HAP-1 (cell line): ENCODE data around the gene TMEM8B.

Source experiments
- DNase-seq, 2 experiments: peaks; one replicate each; pipeline ENCODE4 v3.0.0-alpha.2; 2016 to 2020; ENCODE audit warnings: low spot score in 2 of 2
- H3K27me3 ChIP-seq: fragments of 250-450 bp; sonication (Bioruptor Pico); 2 replicates; pipeline ENCODE4 v1.5.1; 2020; ENCODE audit warnings: low read depth, mild to moderate bottlenecking, moderate library complexity
- H3K36me3 ChIP-seq: fragments of 250-450 bp; sonication (Bioruptor Pico); replicated peaks from 2 replicates; pipeline ENCODE4 v1.5.1; 2020; ENCODE audit warnings: mild to moderate bottlenecking
- H3K4me1 ChIP-seq: fragments of 250-450 bp; sonication (Bioruptor Pico); 2 replicates; pipeline ENCODE4 v1.5.1; 2020; ENCODE audit warnings: mild to moderate bottlenecking
- H3K4me3 ChIP-seq: fragments of 250-450 bp; sonication (Bioruptor Pico); 2 replicates; pipeline ENCODE4 v1.5.1; 2020; ENCODE audit warnings: mild to moderate bottlenecking, moderate library complexity
- H3K9me3 ChIP-seq: fragments of 250-450 bp; sonication (Bioruptor Pico); 2 replicates; pipeline ENCODE4 v1.5.1; 2020; ENCODE audit warnings: mild to moderate bottlenecking, moderate library complexity
- in situ Hi-C: fragments of 300-500 bp; cut with MboI; formaldehyde crosslinking; loops from 3 replicates; pipeline ENCODE4 v1.14.3; 2020; ENCODE audit warnings: low sequenced_read_pairs, inconsistent platforms, mixed read lengths

The TMEM8B gene

DNA sequence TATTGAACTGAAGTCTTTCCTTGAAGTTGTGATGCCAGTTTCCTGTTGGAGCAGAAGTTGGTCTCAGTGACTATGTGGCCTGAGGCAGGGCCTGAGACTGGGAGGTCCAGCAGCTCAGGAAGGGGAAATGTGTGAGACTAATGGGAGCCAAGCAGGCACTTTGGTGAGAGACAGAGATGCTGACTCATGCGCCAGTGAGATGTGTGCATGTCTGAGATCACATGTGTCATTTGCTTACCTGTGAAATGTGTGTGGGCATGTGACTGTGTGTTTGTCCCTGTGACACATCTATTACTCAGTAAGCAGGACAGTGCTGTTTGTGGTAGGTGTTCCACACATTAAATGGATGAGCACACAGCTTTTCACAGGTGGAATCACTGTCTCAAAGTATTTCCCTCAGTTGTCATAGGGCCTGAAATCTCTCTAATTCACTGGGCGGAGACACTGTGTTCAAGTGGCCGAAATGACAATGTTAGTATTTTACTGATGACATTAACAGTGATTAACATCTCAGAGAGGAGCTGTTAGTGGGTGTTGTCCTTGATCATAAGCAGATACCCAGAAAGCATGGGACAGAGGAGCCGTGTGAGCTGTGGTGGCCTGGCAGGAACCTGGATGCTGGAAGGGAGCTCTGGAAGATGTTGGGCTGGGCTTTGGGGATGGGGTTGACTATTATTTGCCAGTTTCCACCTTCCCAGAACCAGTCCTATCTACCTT is 30.2 kb upstream of the TMEM8B start:
- Histone ChIP-seq H3K36me3 (peaks cover 10% of the 10 kb centered on the region), H3K4me1 (no peaks in the 10 kb centered on the region), H3K27me3 (no peaks in the 10 kb centered on the region), H3K9me3 (no peaks in the 10 kb centered on the region), H3K4me3 (no peak overlapping the region)
- no peak for DNase-seq
- in situ Hi-C loops, result no loop called here

DNA sequence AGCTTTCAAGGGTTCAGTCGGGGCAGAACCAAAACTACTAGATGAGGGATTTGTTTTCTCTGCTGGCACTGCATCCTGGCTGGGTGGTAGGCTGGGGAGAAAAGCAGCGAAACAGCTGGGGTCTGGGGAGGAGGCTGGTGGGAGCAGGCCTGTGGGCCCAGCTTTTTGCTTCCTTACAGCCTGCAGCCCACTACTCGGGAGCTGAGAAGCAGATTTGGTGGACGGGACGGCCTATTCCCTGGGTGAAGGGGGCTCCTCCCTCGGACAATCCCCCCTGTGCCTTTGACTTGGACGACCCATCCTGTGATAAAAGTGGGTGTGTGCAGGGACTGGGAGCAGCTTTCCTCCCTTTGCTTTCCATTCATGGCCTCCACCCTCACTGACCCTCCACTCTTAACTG is 28.5 kb upstream of the TMEM8B start:
- in situ Hi-C loops, result no loop called here
- DNase-seq, result no peak
- no peaks in the 10 kb centered on the region for H3K27me3 ChIP-seq
- no peaks in the 10 kb centered on the region for H3K9me3 ChIP-seq
- no peak overlapping the region for H3K4me3 ChIP-seq
- no peaks in the 10 kb centered on the region for H3K4me1 ChIP-seq
- H3K36me3 ChIP-seq, result peaks cover 10% of the 10 kb centered on the region

DNA sequence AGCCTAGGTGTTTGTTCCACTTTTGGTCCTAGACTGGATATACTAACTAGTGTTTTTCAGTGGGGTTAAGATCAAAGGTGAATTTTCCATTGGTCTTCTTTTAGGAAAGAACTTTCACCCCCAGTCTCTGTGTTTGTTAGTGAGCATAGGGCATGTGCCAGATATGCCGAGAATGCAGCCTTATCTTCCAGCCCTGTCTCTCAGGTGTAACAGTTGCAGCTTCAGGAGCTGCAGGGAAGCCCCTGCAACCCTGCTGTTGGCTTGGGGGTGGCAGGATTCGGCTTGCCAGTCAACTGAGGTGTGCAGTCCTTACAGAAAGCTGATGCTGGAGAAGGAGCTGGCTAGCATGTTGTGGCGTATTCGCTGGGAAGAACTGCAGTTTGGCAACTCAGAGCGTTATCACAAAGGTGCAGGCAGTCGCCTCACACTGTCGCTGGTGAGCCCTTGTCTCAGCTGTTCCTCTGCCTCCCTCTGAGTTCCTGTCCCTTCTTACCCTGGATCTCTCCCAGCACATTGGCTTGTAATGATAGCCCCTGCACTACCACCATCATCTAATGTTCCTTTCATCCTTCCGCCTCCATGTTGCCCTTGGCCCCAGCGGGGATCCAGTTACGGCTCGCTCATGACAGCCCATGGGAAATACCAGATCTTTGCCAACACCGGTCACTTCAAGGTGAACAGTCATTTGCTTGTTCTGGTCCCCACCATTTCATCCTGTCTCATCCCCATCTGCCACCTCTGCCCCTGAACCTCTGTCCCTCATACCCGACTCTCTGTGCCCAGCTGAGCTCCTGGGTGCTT is 27.5 kb upstream of the TMEM8B start:
- H3K4me1 ChIP-seq, result no peaks in the 10 kb centered on the region
- H3K9me3 ChIP-seq, result no peaks in the 10 kb centered on the region
- DNase-seq, result no peak
- in situ Hi-C loops, result no loop called here
- H3K4me3 ChIP-seq, result no peak overlapping the region
- H3K27me3 ChIP-seq, result no peaks in the 10 kb centered on the region
- H3K36me3 ChIP-seq, result peaks cover 19% of the 10 kb centered on the region

DNA sequence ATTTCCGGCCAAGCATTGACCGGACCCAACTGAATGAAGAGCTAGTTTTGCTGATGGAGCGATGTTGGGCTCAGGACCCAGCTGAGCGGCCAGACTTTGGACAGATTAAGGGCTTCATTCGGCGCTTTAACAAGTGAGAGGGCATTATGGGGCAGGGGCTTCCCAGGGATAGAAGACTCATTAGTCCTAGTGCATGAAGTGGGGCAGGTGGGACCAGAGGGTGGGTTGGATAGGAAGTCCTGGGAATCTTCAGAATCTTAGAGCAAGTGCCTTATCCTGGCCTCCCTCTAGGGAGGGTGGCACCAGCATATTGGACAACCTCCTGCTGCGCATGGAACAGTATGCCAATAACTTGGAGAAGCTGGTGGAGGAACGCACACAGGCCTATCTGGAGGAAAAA is 22.9 kb upstream of the TMEM8B start:
- Histone ChIP-seq H3K9me3 (no peaks in the 10 kb centered on the region), H3K27me3 (no peaks in the 10 kb centered on the region), H3K4me3 (no peak overlapping the region), H3K36me3 (peaks cover 33% of the 10 kb centered on the region), H3K4me1 (no peaks in the 10 kb centered on the region)
- in situ Hi-C loops, result no loop called here
- DNase-seq, result no peak

DNA sequence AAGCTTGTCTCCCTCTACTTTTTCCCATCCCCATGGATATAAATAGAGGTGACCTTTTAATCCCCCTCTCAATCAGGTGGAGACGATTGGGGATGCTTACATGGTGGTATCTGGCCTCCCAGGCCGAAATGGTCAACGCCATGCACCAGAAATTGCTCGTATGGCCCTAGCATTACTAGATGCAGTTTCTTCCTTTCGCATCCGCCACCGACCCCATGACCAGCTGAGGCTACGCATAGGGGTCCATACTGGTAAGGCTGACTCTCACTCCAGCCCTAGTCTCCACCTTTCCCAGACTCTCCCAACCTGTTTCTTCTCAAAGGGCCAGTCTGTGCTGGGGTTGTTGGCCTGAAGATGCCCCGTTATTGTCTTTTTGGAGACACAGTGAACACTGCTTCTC is 20.6 kb upstream of the TMEM8B start:
- H3K9me3 ChIP-seq, result no peaks in the 10 kb centered on the region
- no peak overlapping the region for H3K4me3 ChIP-seq
- H3K4me1 ChIP-seq, result peaks cover 8% of the 10 kb centered on the region
- peaks cover 22% of the 10 kb centered on the region for H3K36me3 ChIP-seq
- in situ Hi-C loops, result no loop called here
- no peaks in the 10 kb centered on the region for H3K27me3 ChIP-seq
- DNase-seq, result no peak

DNA sequence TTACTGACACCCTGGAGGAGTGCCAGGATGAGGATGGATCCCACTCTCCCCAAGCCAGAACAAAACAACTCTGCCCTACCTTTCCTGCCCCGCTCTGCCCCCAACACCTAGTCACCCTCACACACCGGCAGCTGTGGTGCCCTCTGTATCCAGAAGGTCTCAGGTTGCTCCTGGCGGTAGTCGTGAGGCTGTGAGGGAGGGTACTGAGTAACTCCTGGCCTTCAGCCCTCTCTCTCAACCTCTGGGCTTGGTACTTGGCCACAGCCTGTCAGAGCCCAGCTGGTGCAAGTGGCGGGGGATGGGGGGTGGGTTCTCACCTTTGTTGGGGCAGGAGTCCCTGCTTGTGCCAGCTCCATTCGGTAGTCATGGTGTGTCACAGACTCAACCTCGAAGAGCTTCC is 18.9 kb upstream of the TMEM8B start:
- H3K36me3 ChIP-seq, result peaks cover 22% of the 10 kb centered on the region
- no peaks in the 10 kb centered on the region for H3K27me3 ChIP-seq
- H3K9me3 ChIP-seq, result no peaks in the 10 kb centered on the region
- no peak overlapping the region for H3K4me3 ChIP-seq
- H3K4me1 ChIP-seq, result peaks cover 15% of the 10 kb centered on the region
- in situ Hi-C loops, result no loop called here
- no peak for DNase-seq

DNA sequence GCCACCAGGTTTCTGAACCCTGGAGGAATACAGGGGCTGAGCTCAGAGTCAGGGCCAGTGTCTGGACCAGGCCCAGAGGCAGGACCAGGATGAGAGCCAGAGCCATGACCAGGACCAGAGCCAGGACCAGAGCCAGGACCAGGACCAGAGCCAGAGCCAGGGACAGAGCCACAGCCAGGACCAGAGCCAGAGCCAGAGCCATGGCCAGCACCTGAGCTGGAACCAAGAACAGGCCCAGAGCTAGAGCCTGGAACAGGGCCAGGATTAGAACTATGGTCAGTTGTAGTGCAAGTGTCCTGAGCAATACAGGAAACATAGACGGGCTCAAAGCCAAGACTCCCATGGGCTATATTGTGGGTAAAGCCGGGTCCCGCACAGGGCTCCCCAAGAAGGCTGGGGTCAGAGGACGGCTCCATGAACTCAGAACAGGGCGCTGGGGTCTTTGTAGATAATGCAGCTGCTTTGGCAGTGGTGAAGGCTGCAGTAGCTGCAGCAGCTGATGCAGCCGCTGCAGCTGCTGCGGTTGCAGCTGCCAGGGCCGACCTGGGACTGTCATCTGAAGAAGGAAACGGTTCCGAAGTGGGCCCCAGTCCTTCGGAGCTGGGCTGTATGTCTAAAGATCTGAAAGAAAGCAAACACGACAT is 17.5 kb upstream of the TMEM8B start:
- H3K4me3 ChIP-seq, result peak overlapping the region; percentile 24
- in situ Hi-C loops, result no loop called here
- DNase-seq, result no peak

DNA sequence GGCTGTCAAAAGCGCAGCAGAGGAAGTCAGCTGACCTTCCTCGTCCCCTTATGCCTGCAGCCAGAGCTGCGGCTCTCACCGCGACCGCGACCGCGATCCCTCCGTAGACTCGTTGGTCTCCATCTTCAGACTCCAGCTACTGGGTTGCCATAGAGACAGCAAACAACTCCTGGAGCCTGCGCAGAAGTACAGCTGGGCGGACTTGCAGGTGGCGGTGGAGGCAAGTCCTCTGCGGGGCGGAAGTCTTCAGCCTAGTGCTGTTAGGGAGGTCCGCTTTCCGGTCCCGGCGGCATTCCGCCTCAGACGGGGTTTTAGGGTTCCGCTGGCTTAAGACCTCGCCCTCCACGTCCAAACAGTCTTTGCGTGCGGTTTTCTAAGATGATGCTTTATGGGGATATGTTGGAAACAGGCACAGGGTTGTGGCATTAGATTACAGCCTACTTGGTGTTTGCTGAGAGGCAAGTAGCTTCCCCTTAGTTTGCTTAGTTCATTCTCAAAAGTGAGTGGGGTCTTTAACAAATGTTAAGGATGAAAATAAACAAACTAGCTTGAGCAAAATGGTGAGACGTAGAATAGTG is 16.9 kb upstream of the TMEM8B start, which contains the start of gene SPAG8:
SPAG8 (minus strand) TSS at position 238 of the 578 bp plus-strand sequence; CDS start at position 123, 115 bp downstream.
- peak within 1 kb of the TSS; percentile 24 for H3K4me3 ChIP-seq
- peaks cover 15% of the 10 kb centered on the region for H3K4me1 ChIP-seq
- H3K27me3 ChIP-seq, result no peaks in the 10 kb centered on the region
- DNase-seq, result peak; percentile 96
- no peaks in the 10 kb centered on the region for H3K9me3 ChIP-seq
- in situ Hi-C loops, result no loop called here
- peaks cover 11% of the 10 kb centered on the region for H3K36me3 ChIP-seq

More for the DNA sequence above, 17.5 kb upstream of the TMEM8B start:
- peaks cover 15% of the 10 kb centered on the region for H3K4me1 ChIP-seq
- peaks cover 14% of the 10 kb centered on the region for H3K36me3 ChIP-seq
- no peaks in the 10 kb centered on the region for H3K9me3 ChIP-seq
- no peaks in the 10 kb centered on the region for H3K27me3 ChIP-seq

DNA sequence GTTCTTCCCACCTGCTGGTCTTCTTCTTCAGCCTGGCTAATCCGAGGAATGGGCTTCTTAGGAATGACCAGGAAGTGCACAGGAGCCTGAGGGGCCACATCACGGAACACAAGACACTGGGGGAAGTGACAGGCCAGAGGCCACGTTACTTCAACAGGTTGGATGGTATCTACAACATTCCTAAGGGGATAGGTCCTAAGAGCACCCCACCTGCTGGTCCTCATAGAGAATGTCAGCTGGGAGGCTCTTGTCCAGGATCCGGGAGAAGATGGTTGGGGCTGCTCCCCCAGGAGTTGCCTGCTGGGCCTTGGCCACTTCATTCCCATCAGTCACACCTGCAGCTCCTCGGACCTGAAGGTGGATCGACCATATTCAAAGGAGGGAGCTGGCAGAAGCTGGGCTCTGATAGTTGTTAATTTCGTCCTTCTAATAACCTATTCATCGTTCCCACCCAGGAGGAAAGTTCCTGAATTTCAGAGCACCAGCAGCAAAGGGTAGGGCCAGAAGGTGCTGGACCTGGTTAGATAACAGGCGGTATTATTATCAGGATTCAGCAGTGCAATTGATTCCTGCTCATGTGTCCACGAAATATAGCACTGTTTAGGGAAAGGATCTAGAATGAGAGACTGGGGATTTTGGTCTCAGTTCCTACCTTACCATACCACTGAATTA is 15.5 kb upstream of the TMEM8B start:
- H3K36me3 ChIP-seq, result peaks cover 11% of the 10 kb centered on the region
- peak; percentile 34 to 45 for DNase-seq
- in situ Hi-C loops, result no loop called here
- H3K4me1 ChIP-seq, result peaks cover 15% of the 10 kb centered on the region
- H3K9me3 ChIP-seq, result no peaks in the 10 kb centered on the region
- no peaks in the 10 kb centered on the region for H3K27me3 ChIP-seq
- peak overlapping the region; percentile 61 for H3K4me3 ChIP-seq

DNA sequence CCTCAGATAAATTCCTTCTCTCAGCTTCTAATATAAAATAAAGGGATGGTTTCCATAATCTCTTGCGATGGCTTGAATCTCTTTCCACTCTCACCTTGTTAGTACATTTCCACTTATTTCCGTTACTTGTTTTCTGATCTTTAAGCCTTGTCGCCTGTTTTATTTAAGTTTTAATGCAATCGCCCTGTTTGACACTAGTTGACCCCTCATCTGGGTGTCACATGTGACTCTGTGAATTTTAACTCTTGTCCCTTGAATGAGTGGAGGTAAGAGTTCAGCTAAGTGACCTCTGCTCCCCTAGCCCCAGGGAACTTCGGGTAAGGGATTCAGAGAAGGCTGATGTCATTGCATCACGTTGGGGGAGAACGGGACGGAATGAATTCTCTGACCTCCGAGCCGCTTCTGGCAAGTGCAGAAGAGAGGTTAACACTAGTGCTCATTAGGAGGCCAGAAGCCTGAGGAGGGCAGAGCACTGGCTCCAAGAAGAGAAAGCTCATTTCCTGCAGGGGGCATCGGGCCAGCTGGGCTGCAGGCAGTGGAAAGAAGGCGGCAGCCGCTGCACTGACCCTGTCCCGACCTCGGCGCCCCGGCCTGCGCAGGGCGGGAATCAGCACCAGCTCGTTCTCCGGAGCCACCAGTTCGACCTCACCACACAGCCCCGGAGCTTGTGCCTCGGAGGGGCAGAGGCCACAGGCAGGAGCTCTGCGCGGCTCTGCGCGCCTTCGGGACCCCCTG is 14.8 kb upstream of the TMEM8B start:
- in situ Hi-C loops, result no loop called here
- peak; percentile 50 to 64 for DNase-seq
- H3K36me3 ChIP-seq, result peaks cover 5% of the 10 kb centered on the region
- no peaks in the 10 kb centered on the region for H3K9me3 ChIP-seq
- no peaks in the 10 kb centered on the region for H3K27me3 ChIP-seq
- H3K4me1 ChIP-seq, result peaks cover 15% of the 10 kb centered on the region
- peak overlapping the region; percentile 61 for H3K4me3 ChIP-seq

DNA sequence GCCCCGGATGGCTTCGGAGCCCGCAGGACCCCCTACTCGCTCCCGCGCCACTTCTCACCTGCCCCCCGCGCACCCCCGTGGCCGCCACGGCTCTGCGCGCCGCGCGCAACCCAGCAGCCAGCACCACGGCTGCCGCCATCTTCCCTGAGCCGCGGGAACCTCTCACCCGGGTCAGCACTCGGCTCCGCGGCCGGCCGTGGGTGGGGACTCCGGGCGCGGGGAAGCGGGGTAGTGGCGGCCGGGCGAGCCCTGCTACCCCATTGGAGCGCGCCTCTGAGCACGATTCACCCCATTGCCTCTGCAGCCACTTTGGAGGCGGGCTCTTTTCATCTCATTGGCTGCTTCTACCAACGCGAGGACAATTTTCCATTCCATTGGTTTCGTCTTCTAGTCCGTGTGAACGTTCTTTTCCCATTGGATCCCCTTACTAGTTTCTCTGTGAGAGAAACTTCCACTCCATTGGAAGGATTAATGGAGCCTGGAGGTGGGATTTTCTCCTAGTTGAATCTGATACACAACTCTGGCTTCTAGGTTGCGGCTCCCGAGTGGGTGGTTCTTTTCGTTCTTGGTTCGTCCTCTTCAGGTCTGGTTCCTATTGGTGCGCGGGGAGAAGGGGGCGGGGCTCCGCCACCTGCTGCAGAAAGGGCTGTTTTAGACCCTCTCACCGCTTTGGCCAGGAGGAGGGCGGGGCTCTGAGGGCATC is 14.0 kb upstream of the TMEM8B start, which contains the start of gene HINT2:
HINT2 (minus strand) TSS at position 202 of the 703 bp plus-strand sequence; CDS start at position 139, 63 bp downstream.
- Histone ChIP-seq H3K36me3 (peaks cover under 1% of the 10 kb centered on the region), H3K9me3 (no peaks in the 10 kb centered on the region), H3K4me1 (peaks cover 15% of the 10 kb centered on the region), H3K27me3 (no peaks in the 10 kb centered on the region), H3K4me3 (peak within 1 kb of the TSS; percentile 61)
- in situ Hi-C loops, result no loop called here
- peak; percentile 99 to 100 for DNase-seq

DNA sequence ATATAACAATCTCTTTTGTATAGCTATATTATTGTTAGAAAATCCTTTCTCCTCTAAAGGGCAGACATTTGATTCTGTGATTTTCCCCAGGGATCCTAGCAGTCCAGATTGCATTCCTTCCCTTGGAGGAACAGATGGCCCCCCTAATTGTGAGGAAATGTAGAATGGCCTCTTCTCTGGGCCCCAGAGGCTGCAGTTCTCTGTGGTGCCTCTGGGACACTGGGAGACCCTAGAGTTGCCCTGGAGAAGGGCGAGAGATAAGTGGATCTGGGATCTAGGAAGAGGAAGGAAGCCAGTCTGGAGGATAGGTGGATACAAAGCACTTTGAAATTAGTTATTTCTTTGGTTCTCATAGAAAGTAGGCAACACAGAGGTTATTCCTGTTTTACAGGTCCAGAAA is 12.3 kb upstream of the TMEM8B start:
- in situ Hi-C loops, result no loop called here
- no peaks in the 10 kb centered on the region for H3K9me3 ChIP-seq
- peak in 1 of 2 experiments; percentile 36 for DNase-seq
- H3K27me3 ChIP-seq, result no peaks in the 10 kb centered on the region
- no peak overlapping the region for H3K4me3 ChIP-seq
- H3K4me1 ChIP-seq, result peaks cover 14% of the 10 kb centered on the region
- no peaks in the 10 kb centered on the region; the same call in 1 of the 2 replicates for H3K36me3 ChIP-seq
